Measurements from ENCODE around the gene PHLPP1. TPM values are rescaled to one million over a fixed set of nuclear protein-coding genes. Genes with fewer than 3 reads are reported as not detected.

Gene PHLPP1
- total and polyA plus RNA-seq, 2 of the 13 experiments (the other 11 are each of a cell fraction or from before 2014, with no cell fraction given): 9.8 to 18.5 TPM

- TF ChIP-seq MYPOP (CRISPR knock-in tag; IDR thresholded peaks at IDR 0.05) (no peak), ZNF253 (CRISPR knock-in tag; IDR thresholded peaks at IDR 0.05; ENCODE audit: borderline replicate concordance) (no peak)
Measured at GRCh38 chr18:62784338-62784965, 69.1 kb downstream of the PHLPP1 start (continued).

- Histone ChIP-seq H3K79me2 (ENCODE audit: insufficient read depth, low read length) (peaks cover 98% of the 10 kb centered on the region), H3K27ac (ENCODE audit: extremely low read length, insufficient read depth, low read length) (no peak overlapping the region), H3K4me2 (ENCODE audit: low read depth, low read length) (no peak overlapping the region), H3K4me3 (replicated peaks in 1 of 3; ENCODE audit: insufficient read depth in 1 of 3, low read depth in 2 of 3, low read length in 3 of 3) (no peak overlapping the region), H3K9ac (ENCODE audit: insufficient read depth, low read depth, low read length) (no peak overlapping the region), H4K20me1 (ENCODE audit: insufficient read depth, low read length) (peaks cover 14% of the 10 kb centered on the region), H3K9me3 (ENCODE audit: low read length) (no peaks in the 10 kb centered on the region), H3K4me1 (ENCODE audit: insufficient read depth, low read length) (peaks cover 81% of the 10 kb centered on the region), H3K27me3 (ENCODE audit: control insufficient read depth in 1 of 2, insufficient read depth in 2 of 2, low read length in 2 of 2) (no peaks in the 10 kb centered on the region), H2AFZ (ENCODE audit: low read length) (no peak overlapping the region), H3K36me3 (replicated peaks in 1 of 2; ENCODE audit: control insufficient read depth in 1 of 2, insufficient read depth in 2 of 2, low read length in 2 of 2) (no peaks in the 10 kb centered on the region)
- WGBS (ENCODE audit: low lambda C conversion rate): 90% methylated on average over 3 of the region's 3 CpGs
- no TSS peak for BruUV-seq (replicated peaks)
- FAIRE-seq: no peak
- intact Hi-C loops (cut with micrococcal nuclease; ENCODE audit: unreplicated experiment): loop anchor here (5.0 kb wide), 1 partner anchor 43 kb away; no protein-coding TSS in a partner anchor
- ChIA-PET POLR2A (no interaction called here), CTCF (ENCODE audit: low intra/inter-chr PET ratio, low total read pairs) (no interaction called here)
- no peak for ATAC-seq
- TF ChIP-seq AHDC1 (CRISPR knock-in tag; IDR thresholded peaks at IDR 0.05; ENCODE audit: borderline replicate concordance) (no peak), TARDBP (CRISPR knock-in tag; IDR thresholded peaks at IDR 0.05) (no peak), ZNF510 (CRISPR knock-in tag; IDR thresholded peaks at IDR 0.05; ENCODE audit: low read depth) (no peak), DMTF1 (CRISPR knock-in tag; IDR thresholded peaks at IDR 0.05) (no peak), ZNF251 (CRISPR knock-in tag; IDR thresholded peaks at IDR 0.05) (no peak), ZNF775 (CRISPR knock-in tag; IDR thresholded peaks at IDR 0.05; ENCODE audit: borderline replicate concordance) (peak; percentile 68; the same call in 1 of the 2 replicates)
- TF ChIP-seq, protein P1, sequence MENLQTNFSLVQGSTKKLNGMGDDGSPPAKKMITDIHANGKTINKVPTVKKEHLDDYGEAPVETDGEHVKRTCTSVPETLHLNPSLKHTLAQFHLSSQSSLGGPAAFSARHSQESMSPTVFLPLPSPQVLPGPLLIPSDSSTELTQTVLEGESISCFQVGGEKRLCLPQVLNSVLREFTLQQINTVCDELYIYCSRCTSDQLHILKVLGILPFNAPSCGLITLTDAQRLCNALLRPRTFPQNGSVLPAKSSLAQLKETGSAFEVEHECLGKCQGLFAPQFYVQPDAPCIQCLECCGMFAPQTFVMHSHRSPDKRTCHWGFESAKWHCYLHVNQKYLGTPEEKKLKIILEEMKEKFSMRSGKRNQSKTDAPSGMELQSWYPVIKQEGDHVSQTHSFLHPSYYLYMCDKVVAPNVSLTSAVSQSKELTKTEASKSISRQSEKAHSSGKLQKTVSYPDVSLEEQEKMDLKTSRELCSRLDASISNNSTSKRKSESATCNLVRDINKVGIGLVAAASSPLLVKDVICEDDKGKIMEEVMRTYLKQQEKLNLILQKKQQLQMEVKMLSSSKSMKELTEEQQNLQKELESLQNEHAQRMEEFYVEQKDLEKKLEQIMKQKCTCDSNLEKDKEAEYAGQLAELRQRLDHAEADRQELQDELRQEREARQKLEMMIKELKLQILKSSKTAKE (CRISPR knock-in tag; IDR thresholded peaks at IDR 0.05; ENCODE audit: borderline replicate concordance): no peak
- in situ Hi-C loops (cut with HindIII; ENCODE audit: extremely low pct_ligation_motif_present, low pct_unique_long_range_greater_than_20kb): no loop called here
- no peak for DNase-seq (ENCODE audit: low spot score)
Measured at GRCh38 chr18:62784966-62785413, 69.6 kb downstream of the PHLPP1 start.
